HEK293 (cell line): ENCODE measurements around the gene C6orf141.

ENCODE experiments used
- BCL11B ChIP-seq: fragments of 450-650 bp; formaldehyde crosslinking; IDR thresholded peaks from 2 replicates; pipeline ENCODE4 v1.5.1; 2016; ENCODE audit warnings: low read depth, missing biosample characterization, missing genetic modification characterization
- HOXA7 ChIP-seq: sonication (generic); formaldehyde crosslinking; IDR thresholded peaks from 2 replicates; pipeline ENCODE4 v1.8.1; 2022; ENCODE audit warnings: missing genetic modification reagents, borderline replicate concordance
- KLF1 ChIP-seq: fragments of 450-650 bp; formaldehyde crosslinking; IDR thresholded peaks from 2 replicates; pipeline ENCODE4 v1.5.1; 2016; ENCODE audit warnings: missing biosample characterization, missing genetic modification characterization
- MYNN ChIP-seq: fragments of 450-650 bp; formaldehyde crosslinking; IDR thresholded peaks from 2 replicates; pipeline ENCODE4 v1.5.1; 2016; ENCODE audit warnings: missing biosample characterization, missing genetic modification characterization, borderline replicate concordance
- OSR2 ChIP-seq: fragments of 450-650 bp; formaldehyde crosslinking; IDR thresholded peaks from 2 replicates; pipeline ENCODE4 v1.5.1; 2016; ENCODE audit warnings: missing biosample characterization, missing genetic modification characterization
- PATZ1 ChIP-seq: fragments of 450-650 bp; formaldehyde crosslinking; IDR thresholded peaks from 2 replicates; pipeline ENCODE4 v1.5.1; 2016; ENCODE audit warnings: missing biosample characterization, missing genetic modification characterization
- PRDM1 ChIP-seq: fragments of 450-650 bp; formaldehyde crosslinking; IDR thresholded peaks from 2 replicates; pipeline ENCODE4; 2016; ENCODE audit warnings: missing biosample characterization, missing genetic modification characterization
- PRDM10 ChIP-seq: fragments of 450-650 bp; formaldehyde crosslinking; IDR thresholded peaks from 2 replicates; pipeline ENCODE4 v1.5.1; 2016; ENCODE audit warnings: missing biosample characterization, missing genetic modification characterization
- SALL2 ChIP-seq: fragments of 450-650 bp; formaldehyde crosslinking; IDR thresholded peaks from 2 replicates; pipeline ENCODE4 v1.5.0; 2017; ENCODE audit warnings: missing biosample characterization, mild to moderate bottlenecking, missing genetic modification characterization, borderline replicate concordance
- SETDB1 ChIP-seq: IDR thresholded peaks from one replicate; pipeline ENCODE4 v1.6.1; 2017; ENCODE audit warnings: mild to moderate bottlenecking, low read length, moderate library complexity, mixed read lengths; ENCODE audit not compliant: insufficient read length
- SP2 ChIP-seq: fragments of 450-650 bp; formaldehyde crosslinking; IDR thresholded peaks from 2 replicates; pipeline ENCODE4 v1.5.1; 2016; ENCODE audit warnings: missing biosample characterization, missing genetic modification characterization
- ZBTB21 ChIP-seq: fragments of 450-650 bp; formaldehyde crosslinking; IDR thresholded peaks from 2 replicates; pipeline ENCODE4 v1.5.1; 2017; ENCODE audit warnings: missing biosample characterization, missing genetic modification characterization
- ZBTB48 ChIP-seq: fragments of 450-650 bp; formaldehyde crosslinking; IDR thresholded peaks from 2 replicates; pipeline ENCODE4 v1.5.1; 2016; ENCODE audit warnings: missing biosample characterization, missing genetic modification characterization
- ZBTB7A ChIP-seq: fragments of 450-650 bp; formaldehyde crosslinking; IDR thresholded peaks from 2 replicates; pipeline ENCODE4 v1.5.1; 2016; ENCODE audit warnings: low read depth, missing biosample characterization, missing genetic modification characterization
- ZFHX2 ChIP-seq: fragments of 450-650 bp; formaldehyde crosslinking; conservative IDR thresholded peaks from 2 replicates; pipeline ENCODE4 v1.5.1; 2016; ENCODE audit warnings: missing biosample characterization, missing genetic modification characterization
- ZNF10 ChIP-seq: fragments of 450-650 bp; formaldehyde crosslinking; IDR thresholded peaks from 2 replicates; pipeline ENCODE4 v1.5.1; 2017; ENCODE audit warnings: missing biosample characterization, missing genetic modification characterization
- ZNF2 ChIP-seq: fragments of 450-650 bp; formaldehyde crosslinking; IDR thresholded peaks from 2 replicates; pipeline ENCODE4 v1.5.1; 2016; ENCODE audit warnings: missing biosample characterization, missing genetic modification characterization
- ZNF248 ChIP-seq: fragments of 450-650 bp; formaldehyde crosslinking; IDR thresholded peaks from 2 replicates; pipeline ENCODE4 v1.5.1; 2017; ENCODE audit warnings: missing biosample characterization, missing genetic modification characterization
- ZNF324 ChIP-seq: fragments of 450-650 bp; formaldehyde crosslinking; IDR thresholded peaks from 2 replicates; pipeline ENCODE4 v1.5.1; 2016; ENCODE audit warnings: missing biosample characterization, missing genetic modification characterization
- ZNF433 ChIP-seq: fragments of 450-650 bp; formaldehyde crosslinking; IDR thresholded peaks from 2 replicates; pipeline ENCODE4 v1.5.1; 2016; ENCODE audit warnings: missing biosample characterization, missing genetic modification characterization, low read depth
- ZNF48 ChIP-seq: fragments of 450-650 bp; formaldehyde crosslinking; IDR thresholded peaks from 2 replicates; pipeline ENCODE4 v1.5.1; 2016; ENCODE audit warnings: missing biosample characterization, missing genetic modification characterization
- ZNF488 ChIP-seq: fragments of 450-650 bp; formaldehyde crosslinking; IDR thresholded peaks from 2 replicates; pipeline ENCODE4 v1.5.1; 2016; ENCODE audit warnings: missing biosample characterization, missing genetic modification characterization
- ZNF510 ChIP-seq: fragments of 450-650 bp; formaldehyde crosslinking; IDR thresholded peaks from 2 replicates; pipeline ENCODE4 v1.5.1; 2018; ENCODE audit warnings: mild to moderate bottlenecking, missing genetic modification characterization, missing biosample characterization; ENCODE audit not compliant: insufficient replicate concordance
- ZNF514 ChIP-seq: fragments of 450-650 bp; formaldehyde crosslinking; IDR thresholded peaks from 2 replicates; pipeline ENCODE4 v1.5.1; 2016; ENCODE audit warnings: missing biosample characterization, missing genetic modification characterization
- ZNF561 ChIP-seq: fragments of 450-650 bp; IDR thresholded peaks from 2 replicates; pipeline ENCODE4 v1.5.1; 2018; ENCODE audit warnings: missing biosample characterization, missing genetic modification characterization, borderline replicate concordance
- ZNF585B ChIP-seq: fragments of 450-650 bp; formaldehyde crosslinking; IDR thresholded peaks from 2 replicates; pipeline ENCODE4 v1.5.1; 2016; ENCODE audit warnings: missing biosample characterization, missing genetic modification characterization
- ZNF624 ChIP-seq: fragments of 450-650 bp; formaldehyde crosslinking; IDR thresholded peaks from 2 replicates; pipeline ENCODE4 v1.5.1; 2017; ENCODE audit warnings: missing biosample characterization, missing genetic modification characterization
- ZNF626 ChIP-seq: fragments of 450-650 bp; sonication (Bioruptor Pico); formaldehyde crosslinking; IDR thresholded peaks from 2 replicates; pipeline ENCODE4 v1.5.1; 2018; ENCODE audit warnings: missing biosample characterization, missing genetic modification characterization, inconsistent platforms
- ZNF658 ChIP-seq: fragments of 450-650 bp; formaldehyde crosslinking; IDR thresholded peaks from 2 replicates; pipeline ENCODE4; 2016; ENCODE audit warnings: missing biosample characterization, missing genetic modification characterization
- ZNF660 ChIP-seq: fragments of 450-650 bp; IDR thresholded peaks from 2 replicates; pipeline ENCODE4 v1.5.1; 2018; ENCODE audit warnings: missing biosample characterization, mild to moderate bottlenecking, missing genetic modification characterization
- ZNF747 ChIP-seq: fragments of 450-650 bp; formaldehyde crosslinking; IDR thresholded peaks from 2 replicates; pipeline ENCODE4 v1.5.1; 2016; ENCODE audit warnings: missing biosample characterization, missing genetic modification characterization
- ZNF777 ChIP-seq: fragments of 450-650 bp; formaldehyde crosslinking; IDR thresholded peaks from 2 replicates; pipeline ENCODE4 v1.5.1; 2017; ENCODE audit warnings: missing biosample characterization, missing genetic modification characterization, borderline replicate concordance
- ZNF792 ChIP-seq: fragments of 450-650 bp; formaldehyde crosslinking; IDR thresholded peaks from 2 replicates; pipeline ENCODE4 v1.5.1; 2016; ENCODE audit warnings: missing biosample characterization, missing genetic modification characterization
- ZNF843 ChIP-seq: fragments of 450-650 bp; formaldehyde crosslinking; IDR thresholded peaks from 2 replicates; pipeline ENCODE4 v1.5.1; 2016; ENCODE audit warnings: missing biosample characterization, missing genetic modification characterization
- ZSCAN4 ChIP-seq: fragments of 450-650 bp; formaldehyde crosslinking; IDR thresholded peaks from 2 replicates; pipeline ENCODE4 v1.5.1; 2017; ENCODE audit warnings: missing biosample characterization, missing genetic modification characterization
- ZXDB ChIP-seq: fragments of 450-650 bp; formaldehyde crosslinking; IDR thresholded peaks from 2 replicates; pipeline ENCODE4 v1.5.1; 2016; ENCODE audit warnings: missing biosample characterization, missing genetic modification characterization

C6orf141 gene

GRCh38 chr6:49541210-49541724 is 9.2 kb upstream of the C6orf141 start (continued):
- TF ChIP-seq ZNF2 (tag by site-specific recombination), result peak; percentile 33; the same call in 1 of the 2 replicates
- peak; percentile 94 for TF ChIP-seq ZNF843 (tag by site-specific recombination)
- peak; percentile 53; the same call in 1 of the 2 replicates for TF ChIP-seq PATZ1 (tag by site-specific recombination)
- no peak for TF ChIP-seq ZNF658 (tag by site-specific recombination)
- TF ChIP-seq ZSCAN4 (tag by site-specific recombination), result peak; percentile 50; the same call in 1 of the 2 replicates
- no peak for TF ChIP-seq ZNF624 (tag by site-specific recombination)
- TF ChIP-seq ZNF248 (tag by site-specific recombination), result no peak
- peak; percentile 58; the same call in 1 of the 2 replicates for TF ChIP-seq ZNF660 (tag by site-specific recombination)
- no peak for TF ChIP-seq ZFHX2 (tag by site-specific recombination)
- no peak for TF ChIP-seq ZNF777 (tag by site-specific recombination)
- TF ChIP-seq SALL2, result no peak
- peak; percentile 87 for TF ChIP-seq OSR2 (tag by site-specific recombination)
- no peak for TF ChIP-seq ZNF488 (tag by site-specific recombination)
- peak; percentile 78; the same call in 1 of the 2 replicates for TF ChIP-seq PRDM1 (tag by site-specific recombination)
- no peak for TF ChIP-seq ZNF747 (tag by site-specific recombination)
- TF ChIP-seq ZBTB21 (tag by site-specific recombination), result peak; percentile 80
- peak; percentile 92 for TF ChIP-seq ZNF324 (tag by site-specific recombination)
- TF ChIP-seq ZNF10 (tag by site-specific recombination), result peak; percentile 92
- peak; percentile 23 for TF ChIP-seq SETDB1
- no peak for TF ChIP-seq ZNF792
- peak; percentile 80 for TF ChIP-seq ZXDB (tag by site-specific recombination)
- TF ChIP-seq ZBTB48, result no peak
- TF ChIP-seq ZNF514 (tag by site-specific recombination), result no peak
- TF ChIP-seq ZNF48 (tag by site-specific recombination), result no peak
- TF ChIP-seq SP2, result peak; percentile 51
- TF ChIP-seq HOXA7 (CRISPR knock-in tag), result no peak
- TF ChIP-seq ZNF433, result no peak
- TF ChIP-seq BCL11B (tag by site-specific recombination), result no peak
- no peak for TF ChIP-seq ZNF561 (tag by site-specific recombination)
- peak; percentile 38 for TF ChIP-seq ZNF510
- no peak for TF ChIP-seq ZNF626 (tag by site-specific recombination)
- TF ChIP-seq PRDM10 (tag by site-specific recombination), result peak; percentile 39; the same call in 1 of the 2 replicates
- no peak for TF ChIP-seq ZBTB7A (tag by site-specific recombination)
- TF ChIP-seq KLF1 (tag by site-specific recombination), result no peak
- TF ChIP-seq MYNN, result 0 out of 2 replicates have a peak, but pooled peaks have one; percentile 52
- no peak for TF ChIP-seq ZNF585B (tag by site-specific recombination)
